ENCODE results near the gene AOX1.
"Not testable (repeated sequence)": the region's sequence is repeated elsewhere in the genome, so short reads cannot be mapped to it uniquely, and the experiment has no call there.

AOX1 gene

GRCh38 chr2:200631287-200631686 lies 45.5 kb downstream of the AOX1 start:
- H3K4me3 Mint-ChIP-seq, result no peak overlapping the region
- H3K4me1 Mint-ChIP-seq (ENCODE audit: low read depth), result no peaks in the 10 kb centered on the region
- H3K9me3 Mint-ChIP-seq (ENCODE audit: low read depth), result peaks cover 5% of the 10 kb centered on the region
- no peak overlapping the region for H3K27ac Mint-ChIP-seq
- H3K36me3 Mint-ChIP-seq, result no peaks in the 10 kb centered on the region
- H3K27me3 Mint-ChIP-seq, result peaks cover 15% of the 10 kb centered on the region

- no peaks in the 10 kb centered on the region for H3K36me3 Mint-ChIP-seq
- no peaks in the 10 kb centered on the region for H3K4me1 Mint-ChIP-seq (ENCODE audit: low read depth)
- H3K4me3 Mint-ChIP-seq, result no peak overlapping the region
- H3K27ac Mint-ChIP-seq, result no peak overlapping the region
- peaks cover 5% of the 10 kb centered on the region for H3K9me3 Mint-ChIP-seq (ENCODE audit: low read depth)
- H3K27me3 Mint-ChIP-seq, result peaks cover 12% of the 10 kb centered on the region
These were observed 48.6 kb downstream of the AOX1 start for GRCh38 chr2:200634231-200634964.

- Mint-ChIP-seq H3K27ac (no peak overlapping the region), H3K4me3 (no peak overlapping the region), H3K4me1 (ENCODE audit: low read depth) (no peaks in the 10 kb centered on the region), H3K9me3 (ENCODE audit: low read depth) (peaks cover 5% of the 10 kb centered on the region), H3K27me3 (peaks cover 9% of the 10 kb centered on the region), H3K36me3 (no peaks in the 10 kb centered on the region)
These were observed 49.4 kb downstream of the AOX1 start for GRCh38 chr2:200635251-200635650.

GRCh38 chr2:200637901-200638300 lies 52.1 kb downstream of the AOX1 start:
- H3K4me3 Mint-ChIP-seq, result no peak overlapping the region
- no peaks in the 10 kb centered on the region for H3K36me3 Mint-ChIP-seq
- H3K27ac Mint-ChIP-seq, result no peak overlapping the region
- no peaks in the 10 kb centered on the region for H3K4me1 Mint-ChIP-seq (ENCODE audit: low read depth)
- H3K27me3 Mint-ChIP-seq, result peaks cover 9% of the 10 kb centered on the region
- peaks cover 5% of the 10 kb centered on the region for H3K9me3 Mint-ChIP-seq (ENCODE audit: low read depth)

GRCh38 chr2:200640176-200640575 lies 54.4 kb downstream of the AOX1 start:
- Mint-ChIP-seq H3K27ac (no peak overlapping the region), H3K9me3 (ENCODE audit: low read depth) (no peaks in the 10 kb centered on the region), H3K36me3 (no peaks in the 10 kb centered on the region), H3K4me3 (no peak overlapping the region), H3K4me1 (ENCODE audit: low read depth) (no peaks in the 10 kb centered on the region), H3K27me3 (peaks cover 4% of the 10 kb centered on the region)

GRCh38 chr2:200640901-200641300 lies 55.1 kb downstream of the AOX1 start:
- no peak overlapping the region for H3K4me3 Mint-ChIP-seq
- no peaks in the 10 kb centered on the region for H3K36me3 Mint-ChIP-seq
- peaks cover 2% of the 10 kb centered on the region for H3K27me3 Mint-ChIP-seq
- no peak overlapping the region for H3K27ac Mint-ChIP-seq
- no peaks in the 10 kb centered on the region for H3K4me1 Mint-ChIP-seq (ENCODE audit: low read depth)
- H3K9me3 Mint-ChIP-seq (ENCODE audit: low read depth), result no peaks in the 10 kb centered on the region

- not testable (repeated sequence) for H3K9me3 Mint-ChIP-seq (ENCODE audit: low read depth); H3K27me3 Mint-ChIP-seq; H3K4me3 Mint-ChIP-seq; H3K36me3 Mint-ChIP-seq; H3K27ac Mint-ChIP-seq; H3K4me1 Mint-ChIP-seq (ENCODE audit: low read depth)
These were observed 62.9 kb downstream of the AOX1 start for GRCh38 chr2:200648518-200649281.

- peaks cover 2% of the 10 kb centered on the region for H3K36me3 Mint-ChIP-seq
- H3K4me3 Mint-ChIP-seq, result no peak overlapping the region
- H3K9me3 Mint-ChIP-seq (ENCODE audit: low read depth), result no peaks in the 10 kb centered on the region
- no peak overlapping the region for H3K27ac Mint-ChIP-seq
- H3K4me1 Mint-ChIP-seq (ENCODE audit: low read depth), result no peaks in the 10 kb centered on the region
- H3K27me3 Mint-ChIP-seq, result peaks cover 3% of the 10 kb centered on the region
These were observed 63.9 kb downstream of the AOX1 start for GRCh38 chr2:200649724-200650123.

GRCh38 chr2:200650195-200650594 lies 64.4 kb downstream of the AOX1 start:
- H3K36me3 Mint-ChIP-seq, result peaks cover 2% of the 10 kb centered on the region
- H3K27me3 Mint-ChIP-seq, result peaks cover 3% of the 10 kb centered on the region
- no peaks in the 10 kb centered on the region for H3K4me1 Mint-ChIP-seq (ENCODE audit: low read depth)
- H3K27ac Mint-ChIP-seq, result no peak overlapping the region
- no peaks in the 10 kb centered on the region for H3K9me3 Mint-ChIP-seq (ENCODE audit: low read depth)
- H3K4me3 Mint-ChIP-seq, result no peak overlapping the region

- Mint-ChIP-seq H3K27ac (no peak overlapping the region), H3K27me3 (peaks cover 3% of the 10 kb centered on the region), H3K4me1 (ENCODE audit: low read depth) (no peaks in the 10 kb centered on the region), H3K36me3 (peaks cover 2% of the 10 kb centered on the region), H3K9me3 (ENCODE audit: low read depth) (no peaks in the 10 kb centered on the region), H3K4me3 (no peak overlapping the region)
These were observed 66.3 kb downstream of the AOX1 start for GRCh38 chr2:200652158-200652557.

GRCh38 chr2:200653021-200653420 lies 67.2 kb downstream of the AOX1 start:
- Mint-ChIP-seq H3K4me3 (no peak overlapping the region), H3K4me1 (ENCODE audit: low read depth) (no peaks in the 10 kb centered on the region), H3K9me3 (ENCODE audit: low read depth) (no peaks in the 10 kb centered on the region), H3K36me3 (no peaks in the 10 kb centered on the region), H3K27me3 (peaks cover 3% of the 10 kb centered on the region), H3K27ac (no peak overlapping the region)

- H3K36me3 Mint-ChIP-seq, result no peaks in the 10 kb centered on the region
- peaks cover 3% of the 10 kb centered on the region for H3K27me3 Mint-ChIP-seq
- H3K4me3 Mint-ChIP-seq, result no peak overlapping the region
- H3K27ac Mint-ChIP-seq, result no peak overlapping the region
- no peaks in the 10 kb centered on the region for H3K4me1 Mint-ChIP-seq (ENCODE audit: low read depth)
- no peaks in the 10 kb centered on the region for H3K9me3 Mint-ChIP-seq (ENCODE audit: low read depth)
These were observed 69.0 kb downstream of the AOX1 start for GRCh38 chr2:200654823-200655222.

- Mint-ChIP-seq H3K9me3 (ENCODE audit: low read depth) (no peaks in the 10 kb centered on the region), H3K4me1 (ENCODE audit: low read depth) (no peaks in the 10 kb centered on the region), H3K4me3 (no peak overlapping the region), H3K27me3 (no peaks in the 10 kb centered on the region), H3K36me3 (no peaks in the 10 kb centered on the region), H3K27ac (no peak overlapping the region)
These were observed 70.2 kb downstream of the AOX1 start for GRCh38 chr2:200655918-200656580.

- no peak overlapping the region for H3K4me3 Mint-ChIP-seq
- no peaks in the 10 kb centered on the region for H3K9me3 Mint-ChIP-seq (ENCODE audit: low read depth)
- H3K27me3 Mint-ChIP-seq, result peaks cover 4% of the 10 kb centered on the region
- H3K4me1 Mint-ChIP-seq (ENCODE audit: low read depth), result no peaks in the 10 kb centered on the region
- H3K27ac Mint-ChIP-seq, result no peak overlapping the region
- H3K36me3 Mint-ChIP-seq, result no peaks in the 10 kb centered on the region
These were observed 72.6 kb downstream of the AOX1 start for GRCh38 chr2:200658278-200658864.

GRCh38 chr2:200659410-200659809 lies 73.6 kb downstream of the AOX1 start:
- Mint-ChIP-seq H3K27me3 (peaks cover 4% of the 10 kb centered on the region), H3K4me3 (no peak overlapping the region), H3K9me3 (ENCODE audit: low read depth) (no peaks in the 10 kb centered on the region), H3K27ac (no peak overlapping the region), H3K36me3 (no peaks in the 10 kb centered on the region), H3K4me1 (ENCODE audit: low read depth) (no peaks in the 10 kb centered on the region)
